K562 (cell line): ENCODE results near the gene SETD4. TPM values are rescaled to one million over a fixed set of nuclear protein-coding genes. Genes with fewer than 3 reads are reported as not detected.

ENCODE experiments used
- ATAC-seq: fragments of 200-7000 bp; cut with Tn5 transposase; 3 replicates; pipeline ENCODE4 v1.9.1; 2020; ENCODE audit warnings: moderate library complexity
- BruUV-seq: library from RNA; stranded (reverse); fragments of 400-500 nt; replicated peaks from 2 replicates; lab custom pipeline; 2021; lab: Mats Ljungman, UMichigan
- CTCF ChIA-PET: fragments of 300-600 bp; formaldehyde crosslinking; extraction: SDS; loops from one replicate; lab custom pipeline; 2021; ENCODE audit warnings: low intra/inter-chr PET ratio; lab: Yijun Ruan, JAX
- POLR2A ChIA-PET: fragments of 300-600, 350-650 bp; sonication (Branson Sonifier 250); formaldehyde crosslinking; extraction: SDS; loops from one replicate; lab custom pipeline; 2021; ENCODE audit warnings: antibody characterized with exemption, inconsistent platforms; lab: Yijun Ruan, JAX
- DNase-seq, 4 experiments: peaks; one replicate each; pipeline versions ENCODE4 v3.0.0 to v3.0.0-alpha.2; 2011 to 2018; ENCODE audit warnings: low spot score in 3 of 4, mixed read lengths in 3 of 4; ENCODE audit errors: extremely low read depth in 1 of 4
- FAIRE-seq: peaks from 2 replicates; lab custom pipeline; 2011; peaks lifted over from hg19 to GRCh38; lab: Jason Lieb, UNC
- H2AFZ ChIP-seq: 2 replicates; pipeline ENCODE4 v1.6.0; 2011; ENCODE audit warnings: low read depth, low read length, control low read depth, inconsistent platforms
- H3K27ac ChIP-seq: fragments of 200-600 bp; 3 replicates; pipeline ENCODE4 v1.8.0; 2011; ENCODE audit warnings: low read depth, mild to moderate bottlenecking, control low read depth, inconsistent platforms, low read length, moderate library complexity, mixed read lengths; ENCODE audit errors: extremely low read depth
- H3K27me3 ChIP-seq, 2 experiments: fragments of 300-600 bp in 1 of 2; 2 replicates in 1 of 2; 3 replicates in 1 of 2; pipeline versions ENCODE4 v1.6.0 to v1.8.0; 2011; ENCODE audit warnings: inconsistent platforms in 2 of 2, low read length in 2 of 2, mild to moderate bottlenecking in 1 of 2, mixed read lengths in 1 of 2, moderate library complexity in 1 of 2; ENCODE audit not compliant: control insufficient read depth in 2 of 2, insufficient read depth in 2 of 2
- H3K36me3 ChIP-seq: fragments of 300-600 bp; 3 replicates; pipeline ENCODE4 v1.8.0; 2011; ENCODE audit warnings: mild to moderate bottlenecking, low read length, inconsistent platforms; ENCODE audit not compliant: control insufficient read depth, insufficient read depth
- H3K4me1 ChIP-seq, 2 experiments: fragments of 200-600 bp in 1 of 2; replicated peaks in 1 of 2; 2 replicates in 1 of 2; 3 replicates in 1 of 2; pipeline versions ENCODE4 v1.5.1 to v1.8.0; 2011; ENCODE audit warnings: inconsistent platforms in 2 of 2, low read length in 2 of 2, mild to moderate bottlenecking in 1 of 2, mixed read lengths in 1 of 2, moderate library complexity in 1 of 2; ENCODE audit not compliant: control insufficient read depth in 2 of 2, insufficient read depth in 2 of 2
- H3K4me2 ChIP-seq: 2 replicates; pipeline ENCODE4 v1.6.1; 2011; ENCODE audit warnings: low read length, control low read depth, inconsistent platforms, mixed read lengths; ENCODE audit not compliant: insufficient read depth
- H3K4me3 ChIP-seq: fragments of 200-600 bp; sonication (generic), shearing (Covaris generic); 2 replicates; pipeline ENCODE4 v1.5.1; 2016; ENCODE audit warnings: control low read depth, inconsistent platforms
- H3K79me2 ChIP-seq: fragments of 200-600 bp; 3 replicates; pipeline ENCODE4 v1.8.0; 2011; ENCODE audit warnings: low read length, inconsistent platforms; ENCODE audit not compliant: control insufficient read depth, insufficient read depth
- H3K9ac ChIP-seq, 2 experiments: 2 replicates each; pipeline versions ENCODE4 v1.6.0 to v1.6.1; 2011; ENCODE audit warnings: low read depth in 2 of 2, low read length in 2 of 2, control low read depth in 1 of 2, inconsistent platforms in 1 of 2, mild to moderate bottlenecking in 1 of 2, mixed read lengths in 1 of 2; ENCODE audit not compliant: insufficient read depth in 1 of 2
- H3K9me1 ChIP-seq: one replicate; pipeline ENCODE4 v1.6.0; 2011; ENCODE audit warnings: inconsistent platforms, mild to moderate bottlenecking, low read length, moderate library complexity; ENCODE audit not compliant: control insufficient read depth, insufficient read depth
- H3K9me3 ChIP-seq: replicated peaks from 2 replicates; pipeline ENCODE4 v1.5.1; 2011; ENCODE audit warnings: low read depth, low read length, inconsistent platforms; ENCODE audit not compliant: control insufficient read depth, insufficient read depth
- H4K20me1 ChIP-seq: replicated peaks from 2 replicates; pipeline ENCODE4 v1.6.1; 2011; ENCODE audit warnings: low read length, inconsistent platforms, mixed read lengths; ENCODE audit not compliant: control insufficient read depth, insufficient read depth
- CCAR2 ChIP-seq: fragments of 200-400 bp; formaldehyde crosslinking; IDR thresholded peaks from 2 replicates; pipeline ENCODE4 v1.6.1; 2017; ENCODE audit warnings: mild to moderate bottlenecking, low read depth, low read length
- DNMT1 ChIP-seq: fragments of 450-650 bp; IDR thresholded peaks from 2 replicates; pipeline ENCODE4 v1.6.1; 2016; ENCODE audit warnings: antibody characterized with exemption, mild to moderate bottlenecking
- DPF2 ChIP-seq: fragments of 450-650 bp; IDR thresholded peaks from 2 replicates; pipeline ENCODE4 v1.6.1; 2016
- EP300 ChIP-seq: IDR thresholded peaks from 2 replicates; pipeline ENCODE4 v1.6.1; 2012; ENCODE audit warnings: low read length, improper control_type of control experiment
- FOXK1 ChIP-seq: sonication (generic); formaldehyde crosslinking; IDR thresholded peaks from 2 replicates; pipeline ENCODE4 v1.8.0; 2022; ENCODE audit warnings: missing genetic modification reagents, mild to moderate bottlenecking, borderline replicate concordance
- GABPB1 ChIP-seq: sonication (generic); formaldehyde crosslinking; IDR thresholded peaks from 2 replicates; pipeline ENCODE4 v1.8.0; 2022; ENCODE audit warnings: mild to moderate bottlenecking, missing genetic modification reagents
- RBM34 ChIP-seq: fragments of 200-400 bp; formaldehyde crosslinking; IDR thresholded peaks from 2 replicates; pipeline ENCODE4 v1.6.1; 2018; ENCODE audit warnings: low read length, borderline replicate concordance; ENCODE audit not compliant: insufficient read depth
- TOE1 ChIP-seq, 2 experiments: fragments of 450-650 bp in 1 of 2; sonication (generic) in 1 of 2; formaldehyde crosslinking in 1 of 2; IDR thresholded peaks; 2 replicates each; pipeline versions ENCODE4 v1.7.1 to v1.8.0; 2016 to 2022; ENCODE audit warnings: borderline replicate concordance in 2 of 2, mild to moderate bottlenecking in 2 of 2, antibody characterized with exemption in 1 of 2, inconsistent platforms in 1 of 2, low read depth in 1 of 2, missing genetic modification reagents in 1 of 2, moderate library complexity in 1 of 2
- ZFP36 ChIP-seq: fragments of 150-350 bp; IDR thresholded peaks from 2 replicates; pipeline ENCODE4 v1.6.1; 2018; ENCODE audit warnings: low read length, low read depth; ENCODE audit not compliant: partially characterized antibody
- ZNF76 ChIP-seq: fragments of 250-450 bp; sonication (Bioruptor Pico); IDR thresholded peaks from 2 replicates; pipeline ENCODE4 v1.4.0; 2020; ENCODE audit warnings: mild to moderate bottlenecking, moderate library complexity, borderline replicate concordance
- ZNF79 ChIP-seq: fragments of 250-450 bp; sonication (Bioruptor Pico); IDR thresholded peaks from 2 replicates; pipeline ENCODE4 v1.4.0; 2020; ENCODE audit warnings: low read depth, mild to moderate bottlenecking, moderate library complexity
- WGBS: fragments of 100-300 bp; shearing (Covaris generic); methylation state at CpG from one replicate; pipeline ENCODE4 v1.1.6; 2016; ENCODE audit warnings: low coverage, mixed read lengths; ENCODE audit not compliant: insufficient coverage; ENCODE audit errors: missing lambda C conversion rate; 5-methylcytosine and 5-hydroxymethylcytosine counted together
- in situ Hi-C: fragments of 300-500 bp; cut with MboI; formaldehyde crosslinking; loops from 4 replicates; pipeline ENCODE4 v1.15.0; 2018; ENCODE audit warnings: inconsistent platforms, mixed read lengths
- intact Hi-C: fragments of 100-400 bp; cut with micrococcal nuclease; formaldehyde crosslinking; loops from 2 replicates; pipeline ENCODE4 v1.14.2; 2022
- polyA plus RNA-seq, 8 experiments: library from polyadenylated mRNA; depleted of rRNA in 4 of 8; stranded (reverse) in 5 of 8; unstranded in 3 of 8; fragments of >200 nt; fragmentation: Nextera tagmentation in 2 of 8; fragmentation: Illumina TruSeq in 1 of 8; extraction: Ambion mirVana in 2 of 8; extraction: Trizol in 1 of 8; gene quantifications; 2 replicates each; pipeline versions ENCODE4 v1.2.1 to v1.2.3, GENCODE V29; 2011 to 2014; ENCODE audit warnings: inconsistent platforms in 1 of 8, missing spikeins in 1 of 8
- total RNA-seq, 7 experiments: library from RNA; depleted of rRNA in 6 of 7; stranded (reverse); fragments of >200 nt in 6 of 7; fragmentation: Illumina TruSeq in 2 of 7; extraction: Trizol in 2 of 7; gene quantifications; 2 replicates each; pipeline versions ENCODE4 v1.2.1 to v1.2.3, GENCODE V29; 2011 to 2021; ENCODE audit warnings: low replicate concordance in 1 of 7
- TF ChIP-seq, protein P1 (sequence below): fragments of 450-650 bp; IDR thresholded peaks from 2 replicates; pipeline ENCODE4 v1.6.1; 2016; ENCODE audit warnings: low read depth, mild to moderate bottlenecking, moderate library complexity
- TF ChIP-seq, protein P2 (sequence below): fragments of 450-650 bp; conservative IDR thresholded peaks from 2 replicates; pipeline ENCODE4 v1.6.1; 2016; ENCODE audit warnings: missing genetic modification characterization, low read depth, mild to moderate bottlenecking, missing compliant biosample characterization, moderate library complexity
- TF ChIP-seq, protein P3 (sequence below): fragments of 250-450 bp; sonication (Bioruptor Pico); IDR thresholded peaks from 2 replicates; pipeline ENCODE4 v1.5.0; 2021
- TF ChIP-seq, protein P4 (sequence below), 2 experiments: fragments of 450-650 bp; IDR thresholded peaks; 2 replicates each; pipeline ENCODE4 v1.6.1; 2016
- TF ChIP-seq, protein P5 (sequence below), 2 experiments: fragments of 250-450 bp in 1 of 2; fragments of 450-650 bp in 1 of 2; sonication (Bioruptor Pico) in 1 of 2; IDR thresholded peaks; 2 replicates each; pipeline versions ENCODE4 v1.6.1 to v1.8.0; 2016 to 2021; ENCODE audit warnings: mild to moderate bottlenecking in 2 of 2, moderate library complexity in 2 of 2, missing compliant biosample characterization in 1 of 2, missing genetic modification characterization in 1 of 2

Gene SETD4
- total and polyA plus RNA-seq, 9 of the 15 experiments (the other 6 are each of a cell fraction or from before 2014, with no cell fraction given): 16.1 to 51.3 (median 25.7) TPM

DNA sequence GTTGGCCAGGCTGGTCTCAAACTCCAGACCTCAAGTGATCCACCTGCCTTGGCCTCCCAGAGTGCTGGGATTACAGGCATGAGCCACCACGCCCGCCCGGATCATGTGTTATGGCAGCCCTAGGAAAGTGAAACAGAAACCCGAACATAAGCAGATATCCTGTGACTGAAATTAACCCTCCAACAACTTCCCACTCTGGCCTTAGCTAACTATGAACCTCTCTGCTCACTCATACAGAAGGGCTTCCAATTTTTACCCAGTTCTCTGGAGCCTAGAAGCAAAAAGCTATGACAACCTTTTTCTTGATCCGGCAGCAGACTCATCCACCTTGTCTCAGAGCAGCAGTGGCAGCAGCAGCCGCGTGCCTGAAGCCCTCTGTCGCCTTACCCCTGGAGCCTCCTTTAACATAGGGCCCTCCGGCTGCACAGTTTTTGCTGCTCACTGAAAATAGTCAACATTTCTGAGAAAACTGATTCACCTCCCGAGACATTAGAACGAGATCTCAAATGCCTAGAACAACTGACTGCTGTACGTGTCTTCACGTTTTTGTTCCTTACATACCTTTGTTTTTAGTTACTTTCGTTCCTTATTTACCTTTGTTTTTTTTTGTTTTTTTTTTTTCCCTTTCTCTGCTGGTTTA, 18.8 kb upstream of the SETD4 start:
- intact Hi-C loops (no loop called here), in situ Hi-C loops (no loop called here)
- H3K9me3 ChIP-seq: peaks cover 3% of the 10 kb centered on the region
- ATAC-seq (peak; percentile 76), FAIRE-seq (no peak), DNase-seq (peak; percentile 36 to 66 (median 46))
- H3K27me3 ChIP-seq: no peaks in the 10 kb centered on the region
- BruUV-seq: TSS peak; percentile 69
- H3K9me1 ChIP-seq: no peaks in the 10 kb centered on the region
- 25% methylated on average over 14 of the region's 14 CpGs for WGBS
- CTCF ChIA-PET: interaction anchor here (0.6 kb wide), 1 partner anchor 949 kb away, joined by 3 read pairs; no protein-coding TSS in a partner anchor
- POLR2A ChIA-PET: interaction anchor here (0.9 kb wide), 1 partner anchor 19 kb away, joined by 3 read pairs; the partner anchor contains the start of gene SETD4
- 0 out of 2 replicates have a peak overlapping the region, but pooled peaks have one; percentile 10 for H3K4me3 ChIP-seq
- H2AFZ ChIP-seq: peak overlapping the region; percentile 95
- H3K36me3 ChIP-seq: no peaks in the 10 kb centered on the region
- H4K20me1 ChIP-seq: no peaks in the 10 kb centered on the region
- peak overlapping the region; percentile 70 for H3K27ac ChIP-seq
- H3K9ac ChIP-seq: peak overlapping the region; percentile 32 to 65; a peak in 2 of 4 replicates
- peaks cover 7 to 43% of the 10 kb centered on the region in 2 experiments; a peak in 4 of 5 replicates for H3K4me1 ChIP-seq
- peak overlapping the region; percentile 70 for H3K4me2 ChIP-seq
- no peaks in the 10 kb centered on the region for H3K79me2 ChIP-seq
- TF ChIP-seq ZNF79 (CRISPR knock-in tag): no peak
- TF ChIP-seq DPF2: peak; percentile 30; the same call in 1 of the 2 replicates
- TF ChIP-seq, protein P1, sequence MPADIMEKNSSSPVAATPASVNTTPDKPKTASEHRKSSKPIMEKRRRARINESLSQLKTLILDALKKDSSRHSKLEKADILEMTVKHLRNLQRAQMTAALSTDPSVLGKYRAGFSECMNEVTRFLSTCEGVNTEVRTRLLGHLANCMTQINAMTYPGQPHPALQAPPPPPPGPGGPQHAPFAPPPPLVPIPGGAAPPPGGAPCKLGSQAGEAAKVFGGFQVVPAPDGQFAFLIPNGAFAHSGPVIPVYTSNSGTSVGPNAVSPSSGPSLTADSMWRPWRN: no peak
- no peak for TF ChIP-seq ZFP36
- no peak for TF ChIP-seq FOXK1 (CRISPR knock-in tag)
- no peak for TF ChIP-seq RBM34
- TF ChIP-seq CCAR2: no peak
- peak; percentile 67 for TF ChIP-seq TOE1 (IDR thresholded peaks at IDR 0.05; ENCODE audit: borderline replicate concordance)
- no peak for TF ChIP-seq TOE1 (CRISPR knock-in tag; IDR thresholded peaks at IDR 0.05; ENCODE audit: borderline replicate concordance, low read depth)
- TF ChIP-seq, protein P2, sequence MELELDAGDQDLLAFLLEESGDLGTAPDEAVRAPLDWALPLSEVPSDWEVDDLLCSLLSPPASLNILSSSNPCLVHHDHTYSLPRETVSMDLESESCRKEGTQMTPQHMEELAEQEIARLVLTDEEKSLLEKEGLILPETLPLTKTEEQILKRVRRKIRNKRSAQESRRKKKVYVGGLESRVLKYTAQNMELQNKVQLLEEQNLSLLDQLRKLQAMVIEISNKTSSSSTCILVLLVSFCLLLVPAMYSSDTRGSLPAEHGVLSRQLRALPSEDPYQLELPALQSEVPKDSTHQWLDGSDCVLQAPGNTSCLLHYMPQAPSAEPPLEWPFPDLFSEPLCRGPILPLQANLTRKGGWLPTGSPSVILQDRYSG (tag): peak; percentile 92
- 0 out of 2 replicates have a peak, but pooled peaks have one; percentile 3 for TF ChIP-seq EP300
- TF ChIP-seq ZNF76: 0 out of 2 replicates have a peak, but pooled peaks have one; percentile 33
- TF ChIP-seq DNMT1: peak; percentile 27; the same call in 1 of the 2 replicates
- TF ChIP-seq, protein P3, sequence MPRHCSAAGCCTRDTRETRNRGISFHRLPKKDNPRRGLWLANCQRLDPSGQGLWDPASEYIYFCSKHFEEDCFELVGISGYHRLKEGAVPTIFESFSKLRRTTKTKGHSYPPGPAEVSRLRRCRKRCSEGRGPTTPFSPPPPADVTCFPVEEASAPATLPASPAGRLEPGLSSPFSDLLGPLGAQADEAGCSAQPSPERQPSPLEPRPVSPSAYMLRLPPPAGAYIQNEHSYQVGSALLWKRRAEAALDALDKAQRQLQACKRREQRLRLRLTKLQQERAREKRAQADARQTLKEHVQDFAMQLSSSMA: no peak
- 0 out of 2 replicates have a peak, but pooled peaks have one; percentile 3 for TF ChIP-seq GABPB1
- TF ChIP-seq, protein P4, sequence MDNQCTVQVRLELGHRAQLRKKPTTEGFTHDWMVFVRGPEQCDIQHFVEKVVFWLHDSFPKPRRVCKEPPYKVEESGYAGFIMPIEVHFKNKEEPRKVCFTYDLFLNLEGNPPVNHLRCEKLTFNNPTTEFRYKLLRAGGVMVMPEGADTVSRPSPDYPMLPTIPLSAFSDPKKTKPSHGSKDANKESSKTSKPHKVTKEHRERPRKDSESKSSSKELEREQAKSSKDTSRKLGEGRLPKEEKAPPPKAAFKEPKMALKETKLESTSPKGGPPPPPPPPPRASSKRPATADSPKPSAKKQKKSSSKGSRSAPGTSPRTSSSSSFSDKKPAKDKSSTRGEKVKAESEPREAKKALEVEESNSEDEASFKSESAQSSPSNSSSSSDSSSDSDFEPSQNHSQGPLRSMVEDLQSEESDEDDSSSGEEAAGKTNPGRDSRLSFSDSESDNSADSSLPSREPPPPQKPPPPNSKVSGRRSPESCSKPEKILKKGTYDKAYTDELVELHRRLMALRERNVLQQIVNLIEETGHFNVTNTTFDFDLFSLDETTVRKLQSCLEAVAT (IDR thresholded peaks at IDR 0.05): peak; percentile 15 to 75; a peak in 3 of 4 replicates
- TF ChIP-seq, protein P5, sequence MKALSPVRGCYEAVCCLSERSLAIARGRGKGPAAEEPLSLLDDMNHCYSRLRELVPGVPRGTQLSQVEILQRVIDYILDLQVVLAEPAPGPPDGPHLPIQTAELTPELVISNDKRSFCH (CRISPR knock-in tag; IDR thresholded peaks at IDR 0.05): no peak
- TF ChIP-seq, protein P5 (tag; IDR thresholded peaks at IDR 0.05): no peak
